ENCODE data around the gene LAG3. TPM values are rescaled to one million over a fixed set of nuclear protein-coding genes. Genes with fewer than 3 reads are reported as not detected.

Gene LAG3
- total RNA-seq, 1 experiment from 2014 or later, result 2.2 TPM

- peak overlapping the region; percentile 94 for H3K4me2 ChIP-seq (ENCODE audit: insufficient read depth, insufficient read length, low read length)
- peaks cover 6% of the 10 kb centered on the region; the same call in 1 of the 2 replicates for H3K4me1 ChIP-seq (ENCODE audit: insufficient read depth, low read length)
- no peak for DNase-seq
- no peak overlapping the region for H3K18ac ChIP-seq (ENCODE audit: insufficient read length, low read depth, low read length)
- H3K79me2 ChIP-seq (ENCODE audit: insufficient read depth, low read length), result peaks cover 4% of the 10 kb centered on the region
- TF ChIP-seq CTCF (conservative IDR thresholded peaks at IDR 0.05), result no peak; the same call in 1 of the 3 replicates
- H4K5ac ChIP-seq (ENCODE audit: insufficient read length, low read depth, low read length), result no peak overlapping the region
- no peak overlapping the region for H2BK15ac ChIP-seq (ENCODE audit: low read depth, low read length)
- H3K27me3 ChIP-seq (ENCODE audit: insufficient read depth, low read length), result no peaks in the 10 kb centered on the region
- no peak overlapping the region for H3K23ac ChIP-seq (ENCODE audit: insufficient read length, low read depth, low read length)
- no CpG with 5 or more reads among the region's 7 CpGs for WGBS (ENCODE audit: extremely low coverage, insufficient read length, low lambda C conversion rate)
- Mint-ChIP-seq H3K36me3 (ENCODE audit: insufficient read depth in 1 of 3, low read depth in 3 of 3) (peaks cover 25 to 35% (median 34%) of the 10 kb centered on the region in 3 experiments; a peak in 6 of 7 replicates), H3K9me3 (no peaks in the 10 kb centered on the region), H3K4me3 (peak overlapping the region; percentile 91 to 98), H3K4me1 (peaks cover 28 to 37% of the 10 kb centered on the region in 2 experiments), H3K27ac (peak overlapping the region; percentile 57 to 99 (median 90)), H3K27me3 (ENCODE audit: low read depth) (no peaks in the 10 kb centered on the region)
- no peak overlapping the region for H3K4ac ChIP-seq (ENCODE audit: low read depth, low read length)
- H2BK120ac ChIP-seq (ENCODE audit: low read depth, low read length, poor library complexity, severe bottlenecking), result no peak overlapping the region
- no peak overlapping the region for H3K9ac ChIP-seq (ENCODE audit: extremely low read depth, insufficient read length, low read length)
- no peak overlapping the region for H2BK20ac ChIP-seq (ENCODE audit: low read depth, low read length, poor library complexity, severe bottlenecking)
- H2AFZ ChIP-seq (ENCODE audit: low read length), result no peak overlapping the region
- no peak overlapping the region for H4K91ac ChIP-seq (ENCODE audit: insufficient read length, low read depth, low read length)
- H4K20me1 ChIP-seq (ENCODE audit: control insufficient read depth, insufficient read depth, insufficient read length), result no peaks in the 10 kb centered on the region
- no peak overlapping the region for H2BK12ac ChIP-seq (ENCODE audit: insufficient read length, low read depth, low read length)
- no peak overlapping the region for H3K56ac ChIP-seq (ENCODE audit: insufficient read length, low read depth, low read length)
- H3T11ph ChIP-seq (ENCODE audit: low read length), result no peak overlapping the region
- H3K27ac ChIP-seq (ENCODE audit: insufficient read length, low read depth, low read length), result no peak overlapping the region
- H2BK5ac ChIP-seq (ENCODE audit: insufficient read length, low read length), result no peak overlapping the region
- peaks cover 8% of the 10 kb centered on the region for H3K79me1 ChIP-seq (ENCODE audit: insufficient read depth, low read depth, low read length, poor library complexity, severe bottlenecking)
- peaks cover 3% of the 10 kb centered on the region for H3K23me2 ChIP-seq (ENCODE audit: insufficient read length, low read depth, low read length, poor library complexity, severe bottlenecking)
- H3K14ac ChIP-seq (ENCODE audit: insufficient read depth, low read length), result no peak overlapping the region
- no peak overlapping the region for H4K8ac ChIP-seq (replicated peaks; ENCODE audit: insufficient read length, low read depth, low read length)
- H3K9me3 ChIP-seq (ENCODE audit: control insufficient read depth, low read depth, low read length), result no peaks in the 10 kb centered on the region
- H2AK5ac ChIP-seq (ENCODE audit: insufficient read length, low read length), result no peak overlapping the region
Observed at GRCh38 chr12:6753772-6754356, 18.5 kb upstream of the LAG3 start.
